Ishikawa (cell line): ENCODE data around the gene TGFB1.

Experiments
- CEBPB ChIP-seq: IDR thresholded peaks from 2 replicates; pipeline ENCODE4 v1.6.1; 2012
- EP300 ChIP-seq: IDR thresholded peaks from 2 replicates; pipeline ENCODE4 v1.6.1; 2012; ENCODE audit warnings: borderline replicate concordance
- FOXM1 ChIP-seq: IDR thresholded peaks from 2 replicates; pipeline ENCODE4 v1.6.1; 2012; ENCODE audit warnings: low read depth, borderline replicate concordance
- TAF1 ChIP-seq: IDR thresholded peaks from 2 replicates; pipeline ENCODE4 v1.6.1; 2012; ENCODE audit warnings: low read depth, mild to moderate bottlenecking
- TCF12 ChIP-seq: IDR thresholded peaks from 2 replicates; pipeline ENCODE4 v1.6.1; 2012; ENCODE audit warnings: low read depth
- TF ChIP-seq, protein P1 (sequence below): IDR thresholded peaks from 2 replicates; pipeline ENCODE4 v1.6.1; 2012; ENCODE audit warnings: low read depth, mild to moderate bottlenecking
- TF ChIP-seq, protein P2 (sequence below): IDR thresholded peaks from 2 replicates; pipeline ENCODE4 v1.6.1; 2012

DNA sequence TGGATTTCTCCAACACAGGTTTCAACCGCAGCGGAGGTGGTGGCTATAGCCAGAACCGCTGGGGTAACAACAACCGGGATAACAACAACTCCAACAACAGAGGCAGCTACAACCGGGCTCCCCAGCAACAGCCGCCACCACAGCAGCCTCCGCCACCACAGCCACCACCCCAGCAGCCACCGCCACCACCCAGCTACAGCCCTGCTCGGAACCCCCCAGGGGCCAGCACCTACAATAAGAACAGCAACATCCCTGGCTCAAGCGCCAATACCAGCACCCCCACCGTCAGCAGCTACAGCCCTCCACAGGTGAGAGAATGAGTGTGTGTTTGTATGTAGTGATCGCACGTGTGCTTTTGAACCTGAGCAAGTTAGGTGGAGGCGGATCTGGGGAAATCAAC lies 49.8 kb downstream of the TGFB1 start:
- TF ChIP-seq, protein P1, sequence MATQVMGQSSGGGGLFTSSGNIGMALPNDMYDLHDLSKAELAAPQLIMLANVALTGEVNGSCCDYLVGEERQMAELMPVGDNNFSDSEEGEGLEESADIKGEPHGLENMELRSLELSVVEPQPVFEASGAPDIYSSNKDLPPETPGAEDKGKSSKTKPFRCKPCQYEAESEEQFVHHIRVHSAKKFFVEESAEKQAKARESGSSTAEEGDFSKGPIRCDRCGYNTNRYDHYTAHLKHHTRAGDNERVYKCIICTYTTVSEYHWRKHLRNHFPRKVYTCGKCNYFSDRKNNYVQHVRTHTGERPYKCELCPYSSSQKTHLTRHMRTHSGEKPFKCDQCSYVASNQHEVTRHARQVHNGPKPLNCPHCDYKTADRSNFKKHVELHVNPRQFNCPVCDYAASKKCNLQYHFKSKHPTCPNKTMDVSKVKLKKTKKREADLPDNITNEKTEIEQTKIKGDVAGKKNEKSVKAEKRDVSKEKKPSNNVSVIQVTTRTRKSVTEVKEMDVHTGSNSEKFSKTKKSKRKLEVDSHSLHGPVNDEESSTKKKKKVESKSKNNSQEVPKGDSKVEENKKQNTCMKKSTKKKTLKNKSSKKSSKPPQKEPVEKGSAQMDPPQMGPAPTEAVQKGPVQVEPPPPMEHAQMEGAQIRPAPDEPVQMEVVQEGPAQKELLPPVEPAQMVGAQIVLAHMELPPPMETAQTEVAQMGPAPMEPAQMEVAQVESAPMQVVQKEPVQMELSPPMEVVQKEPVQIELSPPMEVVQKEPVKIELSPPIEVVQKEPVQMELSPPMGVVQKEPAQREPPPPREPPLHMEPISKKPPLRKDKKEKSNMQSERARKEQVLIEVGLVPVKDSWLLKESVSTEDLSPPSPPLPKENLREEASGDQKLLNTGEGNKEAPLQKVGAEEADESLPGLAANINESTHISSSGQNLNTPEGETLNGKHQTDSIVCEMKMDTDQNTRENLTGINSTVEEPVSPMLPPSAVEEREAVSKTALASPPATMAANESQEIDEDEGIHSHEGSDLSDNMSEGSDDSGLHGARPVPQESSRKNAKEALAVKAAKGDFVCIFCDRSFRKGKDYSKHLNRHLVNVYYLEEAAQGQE, result no peak
- TF ChIP-seq TAF1 (no peak), FOXM1 (no peak), CEBPB (no peak), EP300 (no peak), TCF12 (no peak)
- TF ChIP-seq, protein P2, sequence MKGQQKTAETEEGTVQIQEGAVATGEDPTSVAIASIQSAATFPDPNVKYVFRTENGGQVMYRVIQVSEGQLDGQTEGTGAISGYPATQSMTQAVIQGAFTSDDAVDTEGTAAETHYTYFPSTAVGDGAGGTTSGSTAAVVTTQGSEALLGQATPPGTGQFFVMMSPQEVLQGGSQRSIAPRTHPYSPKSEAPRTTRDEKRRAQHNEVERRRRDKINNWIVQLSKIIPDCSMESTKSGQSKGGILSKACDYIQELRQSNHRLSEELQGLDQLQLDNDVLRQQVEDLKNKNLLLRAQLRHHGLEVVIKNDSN, result no peak
